CD4-positive, alpha-beta T cell treated with Interferon gamma for 1 hour (primary cell): ENCODE results near the gene IGFN1.

Experiments used
- DNase-seq: peaks from one replicate; pipeline ENCODE4 v3.0.0-alpha.2; 2020

Gene IGFN1

GRCh38 chr1:201186192-201186591, 4.4 kb upstream of the IGFN1 start:
- DNase-seq = no peak

GRCh38 chr1:201189085-201189484, 1.5 kb upstream of the IGFN1 start:
- no peak for DNase-seq

- no peak for DNase-seq
These were observed 619 bp upstream of the IGFN1 start for GRCh38 chr1:201190005-201190404.

- DNase-seq = no peak
These were observed 1.1 kb downstream of the IGFN1 start for GRCh38 chr1:201191653-201192260.

- DNase-seq = no peak
These were observed 1.7 kb downstream of the IGFN1 start for GRCh38 chr1:201192261-201192788.

- no peak for DNase-seq
These were observed 3.4 kb downstream of the IGFN1 start for GRCh38 chr1:201194046-201194445.

GRCh38 chr1:201198598-201198997, 8.0 kb downstream of the IGFN1 start:
- no peak for DNase-seq

- no peak for DNase-seq
These were observed 14.4 kb downstream of the IGFN1 start for GRCh38 chr1:201205036-201205435.

GRCh38 chr1:201206176-201206575, 15.6 kb downstream of the IGFN1 start:
- DNase-seq = no peak

GRCh38 chr1:201207046-201207445, 16.4 kb downstream of the IGFN1 start:
- DNase-seq = no peak

GRCh38 chr1:201208236-201208635, 17.6 kb downstream of the IGFN1 start:
- no peak for DNase-seq

GRCh38 chr1:201212056-201212455, 21.4 kb downstream of the IGFN1 start:
- no peak for DNase-seq

GRCh38 chr1:201212461-201213055, 21.9 kb downstream of the IGFN1 start:
- DNase-seq = no peak

- DNase-seq = no peak
These were observed 22.6 kb downstream of the IGFN1 start for GRCh38 chr1:201213106-201213770.

- no peak for DNase-seq
These were observed 23.3 kb downstream of the IGFN1 start for GRCh38 chr1:201213926-201214325.

- no peak for DNase-seq
These were observed 23.8 kb downstream of the IGFN1 start for GRCh38 chr1:201214461-201214860.

- DNase-seq = no peak
These were observed 24.3 kb downstream of the IGFN1 start for GRCh38 chr1:201214886-201215285.

- DNase-seq = no peak
These were observed 25.1 kb downstream of the IGFN1 start for GRCh38 chr1:201215531-201216357.

- DNase-seq = no peak
These were observed 25.9 kb downstream of the IGFN1 start for GRCh38 chr1:201216395-201217085.

- DNase-seq = no peak
These were observed 26.5 kb downstream of the IGFN1 start for GRCh38 chr1:201217146-201217545.

- DNase-seq = no peak
These were observed 27.2 kb downstream of the IGFN1 start for GRCh38 chr1:201217851-201218250.

GRCh38 chr1:201218409-201218808, 27.8 kb downstream of the IGFN1 start:
- DNase-seq = no peak
